ENCODE data around the gene SMAD6. TPM values are rescaled to one million over a fixed set of nuclear protein-coding genes. Genes with fewer than 3 reads are reported as not detected.

SMAD6 gene
- total RNA-seq, 2 donors from 2014 or later = 14.8 to 51.2 TPM

DNA sequence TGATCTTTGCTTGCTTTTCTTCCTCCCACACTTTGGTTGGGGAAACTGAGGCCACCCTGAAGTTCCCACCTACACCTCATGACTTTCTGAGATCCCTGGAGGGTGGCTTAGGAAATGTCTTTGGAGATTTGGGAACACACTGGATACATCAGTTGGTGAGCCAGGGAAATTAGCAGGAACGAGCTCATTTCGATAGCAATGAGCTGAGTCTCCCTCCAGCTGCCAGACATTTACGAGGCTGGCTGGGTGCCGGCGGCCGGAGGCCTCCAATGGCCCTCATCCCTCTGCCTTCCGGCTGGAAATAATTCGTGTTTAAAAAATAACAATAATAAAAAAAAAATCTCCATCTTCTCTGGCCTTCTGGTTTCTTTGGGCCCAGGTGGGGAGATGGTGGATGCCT, 38.8 kb downstream of the SMAD6 start:
- Histone ChIP-seq H3K27me3 (replicated peaks; ENCODE audit: insufficient read depth) (no peaks in the 10 kb centered on the region), H3K9me3 (no peaks in the 10 kb centered on the region), H3K4me1 (replicated peaks) (no peaks in the 10 kb centered on the region), H3K36me3 (no peaks in the 10 kb centered on the region), H3K4me3 (no peak overlapping the region), H3K27ac (peak overlapping the region; percentile 31 to 40)
- WGBS = 10% methylated on average over 8 of the region's 8 CpGs
- intact Hi-C loops (cut with DNase I) = no loop called here
- peak; percentile 48 for DNase-seq (ENCODE audit: low spot score)
- peak; percentile 14 for TF ChIP-seq POLR2AphosphoS5 (IDR thresholded peaks at IDR 0.05)
- TF ChIP-seq, protein P1, sequence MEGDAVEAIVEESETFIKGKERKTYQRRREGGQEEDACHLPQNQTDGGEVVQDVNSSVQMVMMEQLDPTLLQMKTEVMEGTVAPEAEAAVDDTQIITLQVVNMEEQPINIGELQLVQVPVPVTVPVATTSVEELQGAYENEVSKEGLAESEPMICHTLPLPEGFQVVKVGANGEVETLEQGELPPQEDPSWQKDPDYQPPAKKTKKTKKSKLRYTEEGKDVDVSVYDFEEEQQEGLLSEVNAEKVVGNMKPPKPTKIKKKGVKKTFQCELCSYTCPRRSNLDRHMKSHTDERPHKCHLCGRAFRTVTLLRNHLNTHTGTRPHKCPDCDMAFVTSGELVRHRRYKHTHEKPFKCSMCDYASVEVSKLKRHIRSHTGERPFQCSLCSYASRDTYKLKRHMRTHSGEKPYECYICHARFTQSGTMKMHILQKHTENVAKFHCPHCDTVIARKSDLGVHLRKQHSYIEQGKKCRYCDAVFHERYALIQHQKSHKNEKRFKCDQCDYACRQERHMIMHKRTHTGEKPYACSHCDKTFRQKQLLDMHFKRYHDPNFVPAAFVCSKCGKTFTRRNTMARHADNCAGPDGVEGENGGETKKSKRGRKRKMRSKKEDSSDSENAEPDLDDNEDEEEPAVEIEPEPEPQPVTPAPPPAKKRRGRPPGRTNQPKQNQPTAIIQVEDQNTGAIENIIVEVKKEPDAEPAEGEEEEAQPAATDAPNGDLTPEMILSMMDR (IDR thresholded peaks at IDR 0.05) = no peak

DNA sequence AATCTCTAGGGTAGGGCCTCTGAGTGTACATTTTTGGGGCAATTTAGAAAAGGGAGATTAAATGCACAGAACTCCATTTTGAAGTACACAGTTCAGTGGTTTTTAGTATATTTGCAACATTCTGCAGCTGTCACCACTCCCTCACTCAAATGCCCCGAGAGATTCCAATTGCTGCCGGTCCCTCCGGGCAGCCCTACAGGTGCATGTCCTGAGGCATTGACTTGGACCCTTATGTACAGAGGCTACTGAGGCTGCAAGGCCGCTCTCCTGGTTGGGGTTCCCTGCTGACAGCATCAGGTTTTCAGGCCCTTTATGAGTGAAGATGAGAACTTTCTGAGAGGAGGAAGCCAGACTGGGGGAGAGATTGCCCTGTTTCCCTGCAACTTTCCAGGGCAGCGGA, 39.6 kb downstream of the SMAD6 start:
- intact Hi-C loops (cut with DNase I) = no loop called here
- Histone ChIP-seq H3K27me3 (replicated peaks; ENCODE audit: insufficient read depth) (no peaks in the 10 kb centered on the region), H3K9me3 (no peaks in the 10 kb centered on the region), H3K36me3 (no peaks in the 10 kb centered on the region), H3K4me1 (replicated peaks) (no peaks in the 10 kb centered on the region), H3K4me3 (no peak overlapping the region), H3K27ac (no peak overlapping the region)
- DNase-seq (ENCODE audit: low spot score) = no peak
- WGBS = 75% methylated on average over 5 of the region's 5 CpGs
- TF ChIP-seq, protein P1 (IDR thresholded peaks at IDR 0.05) = no peak

DNA sequence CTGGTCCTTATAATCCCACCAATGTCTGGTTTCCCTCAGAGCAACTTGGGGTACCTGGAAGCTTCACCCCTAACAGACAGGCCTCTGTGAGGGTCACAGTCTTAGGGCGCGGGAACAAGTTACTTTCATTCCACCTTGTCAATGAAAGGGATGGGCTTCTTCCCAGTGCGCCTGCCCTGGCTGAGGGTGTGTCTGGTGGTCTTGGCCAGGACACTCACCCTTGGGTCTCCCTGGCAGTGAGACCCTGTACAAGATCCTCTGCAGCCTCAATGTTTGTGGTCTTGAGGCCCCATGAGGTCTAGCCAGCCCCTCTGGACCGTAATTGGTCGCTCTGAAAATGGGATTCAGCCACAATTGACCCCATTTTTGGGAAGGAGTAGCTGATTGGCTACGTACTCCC, 40.2 kb downstream of the SMAD6 start:
- H3K4me1 ChIP-seq (replicated peaks) = no peaks in the 10 kb centered on the region
- TF ChIP-seq, protein P1 (IDR thresholded peaks at IDR 0.05) = no peak
- TF ChIP-seq POLR2AphosphoS5 (IDR thresholded peaks at IDR 0.05) (no peak), POLR2A (IDR thresholded peaks at IDR 0.05) (no peak)
- H3K27ac ChIP-seq = no peak overlapping the region
- H3K36me3 ChIP-seq = no peaks in the 10 kb centered on the region
- WGBS = 93% methylated on average over 6 of the region's 6 CpGs
- no peak overlapping the region for H3K4me3 ChIP-seq
- intact Hi-C loops (cut with DNase I) = no loop called here
- DNase-seq (ENCODE audit: low spot score) = no peak
- H3K27me3 ChIP-seq (replicated peaks; ENCODE audit: insufficient read depth) = no peaks in the 10 kb centered on the region
- H3K9me3 ChIP-seq = no peaks in the 10 kb centered on the region

DNA sequence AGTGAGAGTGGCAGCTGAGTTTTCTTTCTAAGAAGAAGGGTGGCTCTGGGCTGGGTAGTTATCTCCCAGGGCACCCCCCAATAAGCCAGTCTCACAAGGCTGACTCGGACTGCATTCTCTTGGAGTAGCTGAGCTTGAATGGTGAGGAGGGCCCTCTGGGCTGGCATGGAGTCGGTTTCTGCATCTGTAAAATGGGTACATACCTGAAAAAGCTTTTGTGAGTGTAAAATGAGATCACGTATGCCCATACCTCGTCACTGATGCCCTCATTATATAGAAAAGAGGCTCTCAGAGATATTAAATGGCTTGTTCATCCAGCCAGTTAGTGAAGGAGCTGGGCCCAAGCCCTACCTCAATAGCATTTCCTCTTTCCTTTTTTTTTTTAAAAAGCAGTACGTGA, 41.2 kb downstream of the SMAD6 start:
- TF ChIP-seq, protein P1 (IDR thresholded peaks at IDR 0.05) = no peak
- TF ChIP-seq POLR2A (IDR thresholded peaks at IDR 0.05) (no peak), POLR2AphosphoS5 (IDR thresholded peaks at IDR 0.05) (no peak)
- no peak for DNase-seq (ENCODE audit: low spot score)
- H3K4me3 ChIP-seq = no peak overlapping the region
- H3K27ac ChIP-seq = no peak overlapping the region
- 95% methylated on average over 5 of the region's 5 CpGs for WGBS
- no peaks in the 10 kb centered on the region for H3K9me3 ChIP-seq
- H3K36me3 ChIP-seq = no peaks in the 10 kb centered on the region
- H3K27me3 ChIP-seq (replicated peaks; ENCODE audit: insufficient read depth) = no peaks in the 10 kb centered on the region
- intact Hi-C loops (cut with DNase I) = no loop called here
- H3K4me1 ChIP-seq (replicated peaks) = no peaks in the 10 kb centered on the region

DNA sequence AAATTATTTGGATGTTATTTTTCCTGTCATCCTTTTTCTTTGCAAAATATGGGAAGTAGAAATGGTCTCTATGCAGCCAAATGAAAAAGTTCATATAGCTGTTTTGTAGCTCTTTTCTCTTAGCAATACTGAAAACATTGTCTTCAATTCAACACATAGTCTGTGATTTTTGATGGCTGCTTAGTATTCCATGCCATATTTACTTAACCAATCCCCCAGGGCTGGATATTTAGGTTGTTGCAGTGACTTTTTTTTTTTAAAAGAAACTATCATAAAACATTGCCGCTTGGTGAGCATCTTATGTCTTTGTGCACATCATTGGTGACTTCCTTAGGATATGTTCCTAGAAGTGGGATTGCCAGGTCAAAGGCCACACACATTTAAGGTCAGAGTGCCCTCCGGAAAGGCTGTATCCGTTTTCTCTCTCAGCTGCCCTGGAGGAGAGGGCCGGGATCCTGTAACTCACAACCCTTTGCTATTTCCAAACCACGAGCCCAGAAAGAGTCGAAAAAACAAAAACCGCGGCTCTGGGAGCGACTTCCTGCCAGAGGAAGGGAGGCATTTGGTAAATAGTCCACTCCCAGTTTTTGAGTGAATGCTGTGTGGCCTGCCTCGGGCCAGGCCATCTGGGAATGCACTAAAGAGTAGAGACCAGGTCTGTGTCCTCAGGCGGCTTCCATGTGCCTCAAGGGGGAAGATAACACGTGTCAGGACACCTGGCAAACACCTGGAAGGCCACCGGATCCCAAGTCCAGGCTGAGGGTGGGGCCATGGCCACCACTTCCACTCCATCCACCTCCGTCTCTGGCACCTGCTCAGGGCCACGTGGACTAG, 41.9 kb downstream of the SMAD6 start:
- intact Hi-C loops (cut with DNase I) = no loop called here
- no peaks in the 10 kb centered on the region for H3K36me3 ChIP-seq
- H3K4me3 ChIP-seq = no peak overlapping the region
- H3K27ac ChIP-seq = no peak overlapping the region
- TF ChIP-seq POLR2AphosphoS5 (IDR thresholded peaks at IDR 0.05) = no peak
- no peak for TF ChIP-seq POLR2A (IDR thresholded peaks at IDR 0.05)
- TF ChIP-seq, protein P1 (IDR thresholded peaks at IDR 0.05) = no peak
- no peaks in the 10 kb centered on the region for H3K9me3 ChIP-seq
- no peaks in the 10 kb centered on the region for H3K27me3 ChIP-seq (replicated peaks; ENCODE audit: insufficient read depth)
- no peak for DNase-seq (ENCODE audit: low spot score)
- peaks cover 6% of the 10 kb centered on the region for H3K4me1 ChIP-seq (replicated peaks)
- 54% methylated on average over 15 of the region's 15 CpGs for WGBS

Data from prostate gland (tissue), 2 donors.